NCI-H2081 (cell line): ENCODE results near the gene ASB10.

ENCODE experiments used
- DNase-seq, 2 experiments: peaks; one replicate each; lab custom pipeline; 2025; lab: John Stamatoyannopoulos, UW

Gene ASB10

GRCh38 chr7:151186640-151187408 is at the start of gene ASB10:
Gene ASB10, minus strand, starts transcription at chr7:151187250. Its CDS starts 120 bp downstream, at chr7:151187130.
- DNase-seq, result no peak

DNA sequence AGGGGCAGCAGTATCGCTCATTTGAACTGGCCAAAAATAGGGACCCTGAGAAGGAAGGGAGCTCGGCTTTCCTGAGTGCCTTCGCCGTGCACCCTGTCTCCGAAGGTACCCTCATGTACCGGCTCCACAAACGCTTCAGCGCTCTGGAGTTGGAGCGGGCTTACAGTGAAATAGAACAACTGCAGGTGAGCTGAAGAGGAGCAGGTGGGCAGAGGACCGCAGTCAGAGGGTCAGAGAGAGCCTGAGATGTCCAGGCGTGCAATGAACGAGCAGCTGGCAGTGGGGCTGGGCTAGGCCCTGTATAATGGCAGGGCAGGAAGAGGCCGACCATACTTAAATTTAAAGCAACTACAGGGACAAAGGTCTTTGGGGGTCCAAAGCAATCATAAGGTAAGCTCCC is 49.4 kb upstream of the ASB10 start:
- DNase-seq, result no peak

DNA sequence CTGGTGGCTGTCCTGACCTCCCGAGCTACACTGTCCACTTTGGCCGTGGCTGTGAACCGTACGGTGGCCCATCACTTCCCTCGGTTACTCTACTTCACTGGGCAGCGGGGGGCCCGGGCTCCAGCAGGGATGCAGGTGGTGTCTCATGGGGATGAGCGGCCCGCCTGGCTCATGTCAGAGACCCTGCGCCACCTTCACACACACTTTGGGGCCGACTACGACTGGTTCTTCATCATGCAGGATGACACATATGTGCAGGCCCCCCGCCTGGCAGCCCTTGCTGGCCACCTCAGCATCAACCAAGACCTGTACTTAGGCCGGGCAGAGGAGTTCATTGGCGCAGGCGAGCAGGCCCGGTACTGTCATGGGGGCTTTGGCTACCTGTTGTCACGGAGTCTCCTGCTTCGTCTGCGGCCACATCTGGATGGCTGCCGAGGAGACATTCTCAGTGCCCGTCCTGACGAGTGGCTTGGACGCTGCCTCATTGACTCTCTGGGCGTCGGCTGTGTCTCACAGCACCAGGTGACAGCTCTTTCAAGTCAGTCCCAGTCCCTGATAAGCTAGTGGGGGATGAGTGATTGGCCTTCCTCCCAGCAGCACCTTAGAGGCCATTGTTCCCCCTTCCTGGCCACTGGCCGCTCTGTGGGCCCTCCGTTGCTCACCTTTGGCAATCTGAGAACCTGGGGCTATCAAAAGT is 48.2 kb upstream of the ASB10 start:
- DNase-seq, result no peak

- no peak for DNase-seq
Measured at GRCh38 chr7:151233804-151234203, 46.8 kb upstream of the ASB10 start.

DNA sequence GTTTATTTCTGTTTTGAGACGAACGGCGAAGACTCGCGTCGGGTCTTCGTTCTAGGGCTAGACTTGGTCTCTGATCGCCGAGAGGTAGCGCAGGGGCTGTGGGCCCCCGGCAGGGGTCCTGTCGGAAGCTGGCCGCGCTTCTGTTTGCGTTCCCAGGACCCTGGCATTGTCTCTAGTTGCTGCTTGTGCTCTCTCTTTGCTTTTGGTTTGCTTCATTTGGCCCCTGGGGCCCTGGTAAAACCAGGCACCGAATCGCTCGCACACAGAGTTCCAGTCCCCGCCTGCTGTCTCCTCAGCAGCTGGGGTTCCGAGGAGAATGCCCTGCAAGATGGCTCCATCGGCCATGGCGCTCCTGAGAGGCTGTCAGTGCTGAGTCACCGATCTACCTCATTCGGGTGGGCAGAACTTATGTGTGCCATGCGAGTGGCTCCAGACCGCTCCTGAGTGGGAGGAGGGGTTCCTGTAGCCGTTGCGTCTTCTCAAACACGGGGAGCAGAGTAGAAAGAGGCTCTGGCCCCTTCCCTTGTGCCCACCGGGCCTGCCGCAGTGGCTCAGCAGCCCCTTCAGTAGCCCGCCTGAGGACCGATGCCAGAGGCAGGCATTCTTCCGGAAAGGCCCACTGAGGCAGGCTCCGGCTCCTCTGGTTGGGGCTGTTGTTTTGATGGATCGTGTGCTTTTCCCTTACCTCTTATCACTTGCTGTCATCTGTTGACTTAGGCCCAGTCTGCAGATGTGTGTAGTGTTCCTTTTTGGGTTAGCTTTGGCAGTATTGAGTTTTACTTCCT is 46.1 kb upstream of the ASB10 start:
- peak; percentile 24 to 52 for DNase-seq

DNA sequence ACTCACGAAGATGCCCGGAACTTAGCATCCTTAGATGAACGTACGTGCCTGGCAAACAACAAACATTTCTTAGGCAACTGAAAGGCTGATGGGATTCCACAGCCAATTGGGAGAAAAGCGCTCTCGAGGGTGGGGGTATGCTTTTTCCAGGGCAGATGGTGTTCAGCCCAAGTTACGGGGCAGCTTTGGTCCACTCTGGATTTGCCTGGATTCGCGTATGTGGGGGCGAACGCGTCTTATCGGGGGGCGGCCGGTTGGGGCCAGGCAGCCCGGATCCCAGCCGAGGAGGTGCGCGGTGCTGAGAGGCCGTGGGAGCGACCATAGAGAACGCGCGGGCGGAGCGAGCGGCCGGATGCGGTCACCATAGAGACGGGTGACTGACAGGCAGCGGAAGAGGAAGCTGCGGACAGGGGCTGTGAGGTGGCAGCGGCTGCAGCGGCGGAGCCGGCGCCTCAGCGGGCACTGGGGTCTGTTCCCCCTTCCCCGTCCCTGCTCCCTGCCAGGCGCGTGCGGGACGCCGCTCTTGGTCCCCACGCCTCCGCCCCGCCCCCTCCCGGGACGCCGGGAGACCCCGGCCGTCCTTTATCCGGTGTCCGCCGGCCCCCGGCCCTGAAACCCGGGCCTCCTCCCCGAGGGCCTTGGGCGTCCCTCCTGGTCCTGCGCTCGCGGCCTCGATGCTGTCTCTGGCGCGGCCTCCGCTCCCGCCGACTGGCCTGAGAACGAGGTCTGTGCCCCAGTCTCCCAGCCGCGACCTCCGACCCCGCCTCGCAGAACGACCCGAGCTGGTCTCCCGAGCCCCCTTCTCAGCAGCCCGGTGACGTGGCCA is 45.3 kb upstream of the ASB10 start, which contains the start of gene CHPF2:
Gene CHPF2 (plus strand): TSS at position 393 of the 826 bp plus-strand sequence. CDS start 1,529 bp downstream, outside the sequence.
- DNase-seq, result peak; percentile 87 to 93

DNA sequence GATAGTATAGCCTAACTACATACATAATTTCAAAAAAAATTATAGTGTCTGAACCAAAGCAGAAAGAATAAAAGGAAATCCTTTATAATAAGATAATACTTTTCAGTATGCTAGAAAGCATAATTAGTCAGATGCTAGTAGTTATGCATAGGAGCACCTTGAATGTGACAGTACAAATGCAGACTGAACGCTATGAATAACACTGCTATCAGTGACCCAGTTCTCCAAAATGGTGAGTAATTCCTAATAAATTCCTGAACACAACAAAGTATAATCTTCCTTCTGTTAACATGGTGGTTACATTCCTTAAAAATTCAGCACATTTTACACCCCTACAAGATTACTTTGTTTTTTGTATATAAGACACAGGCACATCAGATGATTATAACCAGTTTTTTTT is 44.0 kb upstream of the ASB10 start:
- DNase-seq, result no peak

DNA sequence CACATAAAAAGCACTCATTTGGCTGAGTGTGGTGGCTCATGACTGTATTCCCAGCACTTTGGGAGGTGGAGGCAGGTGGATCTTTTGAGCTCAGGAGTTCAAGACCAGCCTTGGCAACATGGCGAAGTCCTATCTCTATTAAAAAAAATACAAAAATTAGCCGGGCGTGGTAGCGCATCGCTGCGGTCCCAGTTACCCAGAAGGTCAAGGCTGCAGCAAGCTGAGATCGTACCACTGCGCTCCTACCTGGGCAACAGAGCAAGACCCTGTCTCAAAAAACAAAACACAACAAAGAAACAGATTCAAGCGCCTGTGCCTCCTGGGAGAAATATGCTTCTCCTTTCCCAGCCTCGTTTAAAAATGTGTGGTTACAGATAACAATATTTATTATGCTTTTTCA is 42.2 kb upstream of the ASB10 start:
- DNase-seq, result no peak

DNA sequence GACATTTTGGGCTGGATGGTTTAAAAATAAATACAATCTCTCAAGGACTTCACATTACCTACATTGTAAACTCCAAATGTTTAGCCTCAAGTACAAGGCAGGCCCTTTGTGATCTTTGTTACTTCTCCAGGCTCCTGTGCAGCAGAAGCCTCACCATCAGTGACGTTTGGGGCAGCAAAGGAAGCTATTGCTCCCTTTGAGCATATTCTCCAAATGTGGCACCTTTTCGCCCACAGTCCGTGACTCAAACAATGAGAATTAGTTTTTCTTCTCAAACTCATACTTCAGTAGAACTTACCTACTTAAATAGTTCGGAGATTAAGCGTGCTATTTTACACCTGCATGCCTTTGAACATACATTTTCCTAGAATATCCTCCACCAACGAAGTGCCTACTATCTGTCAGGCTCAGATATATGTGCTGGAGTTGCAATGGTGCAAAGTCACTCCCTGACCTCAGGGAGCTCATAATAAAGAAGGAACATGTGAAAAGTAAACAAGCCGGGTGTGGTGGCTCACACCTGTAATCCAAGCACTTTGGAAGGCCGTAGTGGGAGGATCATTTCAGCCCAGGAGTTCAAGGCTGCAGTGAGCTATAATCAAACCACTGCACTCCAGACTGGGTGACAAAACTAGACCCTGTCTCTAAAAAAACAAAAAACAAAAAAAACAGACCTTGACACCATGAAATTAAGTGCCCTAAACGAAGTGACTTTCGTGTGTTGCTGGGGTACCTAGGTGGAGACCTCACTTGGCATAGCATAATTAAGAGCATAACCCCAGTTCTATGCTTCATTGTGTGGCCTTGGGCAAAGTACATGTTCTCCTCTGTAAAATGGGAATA is 41.2 kb upstream of the ASB10 start:
- no peak for DNase-seq

GRCh38 chr7:151226875-151227782 is 40.1 kb upstream of the ASB10 start, which contains the start of gene ABCF2:
Gene ABCF2, minus strand, starts transcription at chr7:151227205. Its CDS starts 747 bp downstream, at chr7:151226458.
- DNase-seq, result peak; percentile 99

DNA sequence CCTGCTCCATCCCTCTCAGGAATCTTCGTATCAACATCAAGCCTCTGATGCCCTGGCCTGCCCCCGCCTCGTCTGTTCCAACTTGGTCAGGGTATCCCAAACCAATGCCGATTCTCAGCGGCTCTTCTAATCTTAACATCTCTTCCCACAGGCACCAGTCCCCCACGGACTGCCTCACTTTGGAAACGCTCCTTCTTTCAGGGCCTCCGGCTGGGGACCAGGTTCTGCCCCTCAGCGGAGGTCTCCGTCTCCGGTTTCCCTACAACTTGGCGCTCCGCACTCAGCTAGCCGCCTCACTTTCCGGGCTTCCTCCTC is 39.5 kb upstream of the ASB10 start:
- DNase-seq, result no peak

DNA sequence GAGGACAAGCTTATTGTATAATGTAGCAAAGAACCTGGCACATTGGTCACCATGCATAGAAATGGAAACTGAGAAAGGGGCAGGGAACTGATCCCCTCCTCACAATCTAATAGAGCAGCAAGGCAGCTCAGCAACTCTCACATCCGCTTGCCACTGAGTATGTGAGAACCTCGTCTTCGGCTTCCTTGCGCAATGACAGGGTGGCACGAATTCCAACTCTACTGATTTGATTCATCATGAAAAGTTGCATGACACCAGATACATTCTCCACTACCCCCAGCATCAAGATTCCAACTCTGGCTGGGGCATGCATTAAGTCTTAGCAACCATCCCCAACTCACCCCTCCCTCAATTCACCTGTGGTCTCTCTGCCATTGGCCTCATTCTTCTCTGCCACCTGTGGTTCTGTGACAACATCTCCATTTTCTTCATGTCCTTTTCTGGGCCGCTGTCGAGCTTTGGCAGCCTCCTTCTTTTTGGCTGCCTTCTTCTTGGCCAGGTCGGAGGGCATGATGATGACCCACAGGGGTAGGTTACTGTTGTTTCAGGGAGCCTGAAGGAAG is 39.0 kb upstream of the ASB10 start:
- no peak for DNase-seq

GRCh38 chr7:151223728-151224127 is 36.7 kb upstream of the ASB10 start:
- DNase-seq, result no peak

DNA sequence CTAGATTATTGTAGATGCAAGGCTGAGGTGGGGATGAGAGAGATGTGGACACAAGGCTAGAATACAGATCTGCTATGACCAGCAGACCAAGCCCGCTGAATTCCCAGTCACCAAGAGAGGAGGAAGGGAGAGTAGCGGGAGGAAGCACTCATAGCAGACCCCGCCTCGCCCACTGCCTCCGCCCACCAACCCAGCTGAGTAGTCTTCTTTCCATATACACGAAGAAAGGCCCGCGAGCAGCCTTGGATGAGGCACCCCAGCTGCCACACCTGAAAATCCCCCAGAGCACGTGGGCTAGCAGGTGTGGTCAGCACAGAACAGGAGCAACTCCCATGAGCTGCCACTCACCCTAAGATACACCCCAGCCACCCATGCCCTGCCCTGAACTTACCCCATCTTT is 31.1 kb upstream of the ASB10 start:
- DNase-seq, result no peak

DNA sequence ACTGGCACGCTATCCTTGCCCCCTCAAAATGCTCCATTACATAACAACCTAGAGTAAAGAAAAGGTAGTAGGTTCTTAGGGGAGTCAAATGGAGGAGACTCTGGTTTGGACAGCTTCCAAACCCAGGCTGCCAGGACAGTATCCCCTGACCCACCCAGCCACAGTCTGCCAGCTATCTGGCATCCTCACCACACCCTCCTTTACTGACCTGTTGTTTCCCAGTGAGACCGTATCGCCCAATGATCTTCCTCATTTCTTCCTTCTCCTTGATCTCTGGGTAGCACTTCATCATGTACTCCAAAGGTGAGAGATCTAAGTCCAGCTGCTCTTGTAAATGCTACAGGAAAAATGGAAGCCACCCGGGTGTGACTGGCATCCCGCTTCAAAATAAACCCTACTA is 28.3 kb upstream of the ASB10 start:
- no peak for DNase-seq

- DNase-seq, result no peak
Measured at GRCh38 chr7:151213826-151214225, 26.8 kb upstream of the ASB10 start.

DNA sequence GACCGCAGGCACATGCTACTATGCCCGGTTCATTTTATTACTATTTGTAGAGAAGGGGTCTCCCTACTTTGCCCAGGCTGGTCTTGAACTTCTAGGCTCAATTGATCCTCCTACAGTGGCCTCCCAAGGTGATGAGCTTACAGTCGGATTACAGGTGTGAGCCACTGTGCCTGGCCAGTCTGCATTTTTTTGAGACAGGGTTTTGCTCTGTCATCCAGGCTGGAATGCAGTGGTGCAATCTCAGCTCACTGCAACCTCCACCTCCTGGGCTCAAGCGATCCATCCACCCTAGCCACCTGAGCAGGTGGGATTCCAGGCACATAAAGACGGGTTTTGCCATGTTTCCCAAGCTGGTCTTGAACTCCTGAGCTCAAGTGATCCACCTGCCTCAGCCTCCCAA is 25.6 kb upstream of the ASB10 start:
- no peak for DNase-seq

- DNase-seq, result no peak
Measured at GRCh38 chr7:151211155-151211772, 24.2 kb upstream of the ASB10 start.
